ENCODE results near the gene ARHGEF26.

The ARHGEF26 gene

DNA sequence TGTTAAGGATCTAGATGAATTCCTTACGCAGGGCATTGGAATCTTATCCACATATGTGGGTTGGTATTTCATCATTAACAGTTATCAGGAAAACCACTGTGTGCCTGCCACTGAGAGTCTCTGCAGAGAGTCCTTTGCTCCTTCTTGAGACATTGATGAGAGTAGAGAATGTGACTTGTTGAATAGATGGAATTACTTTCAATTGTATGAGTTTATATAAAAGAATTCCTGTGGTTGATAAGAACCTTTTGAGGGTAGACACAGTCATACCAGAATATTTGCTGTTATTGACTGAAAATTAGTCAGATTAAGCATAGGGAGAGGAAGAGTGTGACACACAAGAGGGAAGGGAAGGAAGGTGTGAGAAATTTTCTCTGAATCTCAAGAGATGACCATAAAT is 30.8 kb downstream of the ARHGEF26 start:
- TF ChIP-seq, protein P1, sequence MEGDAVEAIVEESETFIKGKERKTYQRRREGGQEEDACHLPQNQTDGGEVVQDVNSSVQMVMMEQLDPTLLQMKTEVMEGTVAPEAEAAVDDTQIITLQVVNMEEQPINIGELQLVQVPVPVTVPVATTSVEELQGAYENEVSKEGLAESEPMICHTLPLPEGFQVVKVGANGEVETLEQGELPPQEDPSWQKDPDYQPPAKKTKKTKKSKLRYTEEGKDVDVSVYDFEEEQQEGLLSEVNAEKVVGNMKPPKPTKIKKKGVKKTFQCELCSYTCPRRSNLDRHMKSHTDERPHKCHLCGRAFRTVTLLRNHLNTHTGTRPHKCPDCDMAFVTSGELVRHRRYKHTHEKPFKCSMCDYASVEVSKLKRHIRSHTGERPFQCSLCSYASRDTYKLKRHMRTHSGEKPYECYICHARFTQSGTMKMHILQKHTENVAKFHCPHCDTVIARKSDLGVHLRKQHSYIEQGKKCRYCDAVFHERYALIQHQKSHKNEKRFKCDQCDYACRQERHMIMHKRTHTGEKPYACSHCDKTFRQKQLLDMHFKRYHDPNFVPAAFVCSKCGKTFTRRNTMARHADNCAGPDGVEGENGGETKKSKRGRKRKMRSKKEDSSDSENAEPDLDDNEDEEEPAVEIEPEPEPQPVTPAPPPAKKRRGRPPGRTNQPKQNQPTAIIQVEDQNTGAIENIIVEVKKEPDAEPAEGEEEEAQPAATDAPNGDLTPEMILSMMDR (IDR thresholded peaks at IDR 0.05; ENCODE audit: low read depth, low read length, missing control alignments) = no peak
- in situ Hi-C loops (cut with HindIII; ENCODE audit: low pct_ligation_motif_present, low sequenced_read_pairs) = no loop called here
- no peaks in the 10 kb centered on the region for H3K36me3 ChIP-seq (replicated peaks)
- H3K27me3 ChIP-seq (replicated peaks) = no peaks in the 10 kb centered on the region
- H3K4me3 ChIP-seq (ENCODE audit: low read depth, low read length) = no peak overlapping the region
- DNase-seq = peak; percentile 84
- peak overlapping the region; percentile 49 for H3K27ac ChIP-seq

DNA sequence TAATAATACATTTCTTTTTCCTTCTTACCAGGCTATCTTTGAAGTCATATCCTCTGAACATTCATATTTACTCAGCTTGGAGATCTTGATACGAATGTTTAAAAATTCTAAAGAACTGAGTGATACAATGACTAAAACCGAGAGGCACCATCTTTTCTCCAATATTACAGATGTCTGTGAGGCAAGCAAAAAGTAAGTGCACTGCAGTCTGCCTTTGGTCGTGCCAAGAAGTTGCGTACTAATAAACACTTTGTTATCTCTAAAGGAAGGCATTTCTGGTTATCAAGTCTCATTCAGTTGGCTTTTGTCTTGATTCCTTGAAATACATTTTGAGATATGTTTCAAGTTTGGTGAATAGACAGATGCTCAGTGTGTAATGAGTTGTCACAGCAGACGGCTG is 31.6 kb downstream of the ARHGEF26 start:
- in situ Hi-C loops (cut with HindIII; ENCODE audit: low pct_ligation_motif_present, low sequenced_read_pairs) = no loop called here
- DNase-seq = no peak

DNA sequence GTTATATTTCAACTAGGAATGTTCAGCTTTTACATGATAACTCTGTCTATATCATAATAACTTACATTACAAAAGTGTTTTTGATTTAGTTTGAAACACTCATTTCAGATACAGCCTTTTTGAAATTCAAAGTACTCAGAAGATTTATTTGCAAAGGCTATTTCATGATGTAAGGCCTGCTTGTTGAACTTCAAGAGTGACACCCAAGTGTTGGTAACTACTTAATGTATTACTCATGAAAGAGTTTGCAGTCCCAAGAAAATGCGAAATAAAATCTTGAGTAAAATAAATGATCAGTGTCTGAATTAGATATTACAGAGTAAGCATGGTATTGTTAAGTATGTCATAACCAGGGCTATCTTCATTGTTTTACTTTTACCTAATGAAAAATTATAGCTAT is 35.3 kb downstream of the ARHGEF26 start:
- in situ Hi-C loops (cut with HindIII; ENCODE audit: low pct_ligation_motif_present, low sequenced_read_pairs) = no loop called here
- Histone ChIP-seq H3K27ac (no peak overlapping the region), H3K4me3 (ENCODE audit: low read depth, low read length) (no peak overlapping the region), H3K27me3 (replicated peaks) (no peaks in the 10 kb centered on the region), H3K36me3 (replicated peaks) (no peaks in the 10 kb centered on the region)
- TF ChIP-seq, protein P1 (IDR thresholded peaks at IDR 0.05; ENCODE audit: low read depth, low read length, missing control alignments) = no peak
- no peak for DNase-seq

More for the DNA sequence above, 31.6 kb downstream of the ARHGEF26 start:
- H3K27me3 ChIP-seq (replicated peaks) = no peaks in the 10 kb centered on the region
- TF ChIP-seq, protein P1 (IDR thresholded peaks at IDR 0.05; ENCODE audit: low read depth, low read length, missing control alignments) = no peak
- no peak overlapping the region for H3K4me3 ChIP-seq (ENCODE audit: low read depth, low read length)
- no peak overlapping the region for H3K27ac ChIP-seq
- H3K36me3 ChIP-seq (replicated peaks) = no peaks in the 10 kb centered on the region

DNA sequence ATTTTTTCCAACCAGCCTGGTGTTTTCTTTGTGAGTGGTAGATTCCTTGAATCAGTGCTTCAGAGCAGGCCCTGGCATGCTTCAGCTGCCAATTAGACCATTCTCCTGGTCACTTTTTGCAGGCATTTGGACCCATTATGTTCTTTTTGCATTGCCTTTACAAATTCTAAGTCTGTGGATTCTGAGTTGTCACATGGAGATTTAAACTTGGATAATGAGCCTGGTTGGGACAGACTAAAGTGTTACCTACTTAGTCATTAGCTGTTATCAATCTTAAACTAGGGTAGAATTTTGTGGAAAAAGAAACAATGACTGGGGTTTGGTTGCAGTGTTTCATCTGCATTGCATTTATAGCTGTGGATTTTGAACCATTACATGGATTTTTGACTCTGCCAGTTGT is 40.6 kb downstream of the ARHGEF26 start:
- Histone ChIP-seq H3K36me3 (replicated peaks) (no peaks in the 10 kb centered on the region), H3K27ac (no peak overlapping the region), H3K4me3 (ENCODE audit: low read depth, low read length) (no peak overlapping the region), H3K27me3 (replicated peaks) (no peaks in the 10 kb centered on the region)
- no peak for DNase-seq
- TF ChIP-seq, protein P1 (IDR thresholded peaks at IDR 0.05; ENCODE audit: low read depth, low read length, missing control alignments) = no peak
- in situ Hi-C loops (cut with HindIII; ENCODE audit: low pct_ligation_motif_present, low sequenced_read_pairs) = no loop called here

DNA sequence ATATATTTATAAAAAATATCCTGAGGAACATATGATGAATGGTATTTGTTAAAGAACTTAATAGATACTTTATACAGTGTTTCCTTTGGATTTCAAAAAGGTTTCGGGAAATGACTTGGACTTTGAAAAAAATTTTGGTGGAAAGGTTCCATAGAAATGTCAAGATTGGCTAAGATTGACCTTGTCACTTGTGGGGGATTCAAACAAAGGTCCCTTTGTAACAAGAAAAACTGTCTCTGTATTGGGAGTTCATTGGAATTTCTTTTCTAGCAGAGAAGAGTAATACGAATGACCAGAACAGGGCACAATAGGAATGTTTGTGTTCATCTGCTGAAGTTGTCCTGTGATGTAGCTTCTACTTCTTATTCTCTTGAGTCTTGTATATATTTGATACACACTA is 43.2 kb downstream of the ARHGEF26 start:
- Histone ChIP-seq H3K4me3 (ENCODE audit: low read depth, low read length) (no peak overlapping the region), H3K27ac (no peak overlapping the region), H3K36me3 (replicated peaks) (no peaks in the 10 kb centered on the region), H3K27me3 (replicated peaks) (no peaks in the 10 kb centered on the region)
- in situ Hi-C loops (cut with HindIII; ENCODE audit: low pct_ligation_motif_present, low sequenced_read_pairs) = no loop called here
- TF ChIP-seq, protein P1 (IDR thresholded peaks at IDR 0.05; ENCODE audit: low read depth, low read length, missing control alignments) = no peak
- no peak for DNase-seq

DNA sequence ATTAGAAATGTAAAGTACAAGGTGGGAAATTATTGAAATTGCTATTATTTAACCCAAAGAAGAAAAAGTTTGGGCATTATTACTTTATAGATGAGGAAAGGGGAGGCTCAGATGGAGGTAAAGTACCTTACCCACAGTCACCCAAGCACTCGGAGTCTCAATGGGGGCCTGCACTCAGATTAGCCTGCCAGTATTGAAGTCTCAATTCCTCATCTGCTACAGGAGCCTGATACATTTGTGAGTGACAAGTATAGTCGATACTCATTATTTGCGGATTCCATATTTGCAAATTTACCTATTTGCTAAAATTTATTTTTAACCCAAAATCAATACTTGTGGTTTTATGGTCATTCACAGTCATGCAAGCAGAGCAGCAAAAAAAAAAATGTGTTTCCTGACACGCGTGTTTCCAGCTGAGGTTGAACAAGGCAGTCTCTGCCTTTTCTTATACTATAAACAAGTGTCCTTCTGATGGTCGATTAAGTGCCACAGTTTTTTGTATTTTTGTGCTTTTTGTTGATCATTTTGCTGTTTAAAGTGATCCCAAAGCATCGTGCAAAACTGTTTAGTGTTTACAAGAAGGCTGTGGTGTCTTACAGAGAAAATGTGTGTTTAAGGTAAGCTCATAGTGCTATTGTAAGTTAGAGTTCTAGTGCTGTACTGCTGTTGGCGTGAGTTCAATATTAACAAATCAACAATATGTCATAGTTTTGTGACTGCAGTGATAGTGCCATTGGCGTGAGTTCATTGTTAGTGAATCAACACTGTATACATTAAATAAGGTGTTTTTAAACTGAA is 48.0 kb downstream of the ARHGEF26 start:
- TF ChIP-seq, protein P1 (IDR thresholded peaks at IDR 0.05; ENCODE audit: low read depth, low read length, missing control alignments) = no peak

More for the DNA sequence above, 48.0 kb downstream of the ARHGEF26 start:
- Histone ChIP-seq H3K36me3 (replicated peaks) (no peaks in the 10 kb centered on the region), H3K4me3 (ENCODE audit: low read depth, low read length) (no peak overlapping the region), H3K27ac (no peak overlapping the region), H3K27me3 (replicated peaks) (no peaks in the 10 kb centered on the region)
- in situ Hi-C loops (cut with HindIII; ENCODE audit: low pct_ligation_motif_present, low sequenced_read_pairs) = no loop called here
- DNase-seq = no peak

Measured in brain microvascular endothelial cell (primary cell).